NCI-H446 (cell line): ENCODE results near the gene CH25H.

Experiments
- DNase-seq, 2 experiments: peaks; one replicate each; lab custom pipeline; 2025; lab: John Stamatoyannopoulos, UW

The CH25H gene

GRCh38 chr10:89156161-89156835 lies 50.8 kb downstream of the CH25H start:
- DNase-seq: no peak
